ENCODE measurements around the gene ABHD6.
"Not testable (repeated sequence)": the region's sequence is repeated elsewhere in the genome, so short reads cannot be mapped to it uniquely, and the experiment has no call there.

ABHD6 gene

DNA sequence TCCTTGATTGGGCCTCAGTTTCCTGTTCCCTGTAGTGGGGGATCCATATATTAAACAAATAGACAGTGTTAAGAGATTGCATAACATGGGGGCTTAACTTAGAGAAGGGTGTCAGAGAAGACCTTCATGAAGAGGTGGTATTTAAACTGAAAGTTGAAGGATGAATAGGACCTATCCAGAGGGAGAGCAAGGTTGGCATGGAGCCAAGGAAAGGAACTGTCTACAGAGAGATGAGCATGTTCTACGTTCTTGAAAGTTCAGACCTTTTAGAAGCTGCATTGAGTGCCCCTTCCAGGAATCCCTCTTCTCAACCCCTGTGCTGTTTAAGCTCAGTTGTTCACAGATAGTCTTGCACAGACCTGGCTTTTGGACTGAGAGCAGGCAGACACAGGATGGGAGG, 71.1 kb downstream of the ABHD6 start:
- DNase-seq (ENCODE audit: low read depth in 2 of 2, low spot score in 1 of 2): no peak

DNA sequence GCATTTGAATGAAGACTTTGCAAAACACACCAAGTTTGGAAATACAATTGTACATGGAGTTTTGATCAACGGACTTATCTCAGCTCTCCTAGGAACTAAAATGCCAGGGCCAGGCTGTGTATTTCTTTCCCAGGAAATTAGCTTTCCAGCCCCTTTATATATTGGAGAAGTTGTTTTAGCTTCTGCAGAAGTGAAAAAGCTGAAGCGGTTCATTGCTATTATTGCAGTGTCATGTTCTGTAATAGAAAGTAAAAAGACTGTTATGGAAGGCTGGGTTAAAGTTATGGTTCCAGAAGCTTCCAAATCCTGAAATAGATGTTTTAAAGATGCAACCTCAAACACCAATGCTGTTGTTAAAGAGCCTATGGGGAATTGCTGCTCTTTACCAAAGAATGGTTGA, 80.2 kb downstream of the ABHD6 start:
- DNase-seq (ENCODE audit: low read depth in 2 of 2, low spot score in 1 of 2): no peak

DNA sequence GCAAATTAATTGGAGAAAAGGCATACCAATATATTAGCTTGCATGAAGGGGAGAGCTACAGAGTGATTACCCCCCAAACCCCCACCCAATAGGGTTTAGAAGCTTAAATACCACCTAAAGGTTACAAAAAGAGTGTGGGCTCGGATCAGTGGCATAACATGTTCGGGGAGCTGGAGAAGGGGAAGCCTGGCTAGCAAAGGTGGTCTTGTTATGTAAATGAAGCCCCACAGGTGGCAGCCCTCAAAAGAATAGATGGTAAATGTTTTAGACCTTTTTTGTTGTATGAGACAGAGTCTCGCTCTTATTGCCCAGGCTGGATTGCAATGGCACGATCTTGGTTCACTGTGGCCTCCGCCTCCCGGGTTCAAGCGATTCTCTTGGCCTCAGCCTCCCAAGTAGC, 84.2 kb downstream of the ABHD6 start:
- no peak for DNase-seq (ENCODE audit: low read depth in 2 of 2, low spot score in 1 of 2)

DNA sequence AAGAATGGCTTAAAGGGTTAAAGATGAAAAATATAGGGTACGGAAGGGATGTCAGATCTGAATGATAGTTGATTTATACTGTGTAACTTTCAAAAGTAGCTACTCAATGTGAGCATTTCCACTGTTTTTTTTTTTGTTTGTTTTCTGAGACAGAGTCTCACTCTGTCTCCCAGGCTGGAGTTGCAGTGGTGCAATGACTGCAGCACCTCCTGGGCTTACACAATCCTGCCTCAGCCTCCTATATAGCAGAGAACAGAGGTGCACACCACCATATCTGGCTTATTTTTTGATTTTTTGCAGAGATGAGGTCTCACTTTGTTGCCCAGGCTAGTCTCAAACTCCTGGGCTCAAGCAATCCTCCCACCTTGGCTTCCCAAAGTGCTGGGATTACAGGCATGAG, 85.2 kb downstream of the ABHD6 start:
- DNase-seq (ENCODE audit: low read depth in 2 of 2, low spot score in 1 of 2): no peak

DNA sequence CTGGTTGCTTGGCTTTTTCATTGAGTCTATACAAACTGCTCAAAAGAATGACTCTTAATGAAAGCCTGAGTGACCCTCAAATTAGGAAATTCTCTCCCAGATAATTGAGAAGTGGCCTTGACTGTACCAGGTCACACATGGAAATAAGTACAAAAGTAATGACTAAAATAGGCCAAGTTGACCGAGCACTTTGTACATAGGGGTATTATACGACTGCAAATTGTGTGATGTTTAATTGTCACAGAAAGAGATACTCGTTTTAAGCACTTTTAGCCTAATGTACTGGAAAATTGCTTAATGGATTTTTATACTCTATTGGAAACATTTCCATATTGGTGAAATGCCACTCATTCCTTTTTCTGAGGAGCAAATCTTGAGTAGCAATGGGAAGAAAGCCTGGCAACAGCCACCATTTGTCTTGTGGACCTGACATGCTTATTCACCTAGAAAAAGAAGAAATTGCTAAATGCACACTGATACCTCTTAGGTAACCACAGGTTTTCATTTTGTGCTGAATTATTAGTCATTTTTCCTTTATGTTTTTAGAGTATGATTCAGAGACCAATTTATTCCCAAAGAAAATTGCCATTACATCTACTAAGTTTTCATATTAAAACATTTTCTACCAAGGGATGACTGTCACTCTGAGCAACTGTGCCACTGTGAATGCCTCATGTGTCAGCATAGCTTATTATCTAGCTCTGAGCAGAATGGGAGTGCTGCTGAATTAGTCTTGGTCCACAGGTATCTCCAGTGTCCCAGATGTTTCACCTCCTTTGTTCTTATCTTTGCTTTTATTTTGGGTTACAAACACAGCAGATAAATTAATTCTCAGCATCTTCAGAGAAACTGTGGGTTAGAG, 86.2 kb downstream of the ABHD6 start:
- no peak for DNase-seq (ENCODE audit: low read depth in 2 of 2, low spot score in 1 of 2)

DNA sequence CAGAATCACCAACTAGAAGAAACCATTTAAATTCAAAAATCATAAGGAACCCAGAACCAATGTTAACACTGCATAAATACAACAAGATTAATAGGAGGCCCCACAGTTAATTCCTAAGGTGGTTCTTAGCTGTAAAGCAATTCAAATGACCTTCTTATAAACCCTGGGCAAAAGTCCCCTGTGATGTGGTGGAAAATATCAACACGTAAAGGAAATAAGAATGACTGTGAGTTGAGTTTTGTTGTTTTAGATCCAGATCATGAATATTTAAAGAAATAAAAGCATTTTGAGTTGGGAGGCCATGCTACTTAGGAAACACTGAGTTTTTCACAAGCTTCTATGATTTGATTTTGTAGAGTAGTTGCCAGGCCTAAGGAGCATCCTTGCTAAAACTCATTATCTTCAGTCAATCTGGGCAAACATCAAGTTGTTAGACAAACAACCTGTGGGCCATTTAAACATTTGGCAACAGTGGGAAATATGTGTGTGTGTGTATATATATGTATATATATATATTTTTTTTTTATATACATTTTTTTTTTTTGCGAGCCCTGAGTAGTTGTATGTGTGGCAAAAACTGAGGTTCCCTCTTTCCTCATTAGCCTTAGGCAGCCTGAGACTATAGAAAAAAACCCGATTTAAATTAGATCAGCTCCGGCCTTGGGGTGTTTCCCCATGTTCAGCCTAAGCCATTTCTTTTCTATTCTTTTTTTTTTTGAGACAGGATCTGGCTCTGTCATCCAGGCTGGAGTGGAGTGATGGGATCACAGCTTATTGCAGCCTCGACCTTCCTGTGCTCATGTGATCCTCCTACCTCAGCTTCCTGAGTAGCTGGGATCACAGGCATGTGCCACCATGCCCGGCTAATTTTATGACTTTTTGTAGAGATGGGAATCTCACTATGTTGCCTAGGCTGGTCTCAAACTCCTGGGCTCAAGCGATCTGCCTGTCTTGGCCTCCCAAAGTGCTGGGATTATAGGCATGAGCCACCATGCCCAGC, 87.1 kb downstream of the ABHD6 start:
- no peak for DNase-seq (ENCODE audit: low read depth in 2 of 2, low spot score in 1 of 2)

DNA sequence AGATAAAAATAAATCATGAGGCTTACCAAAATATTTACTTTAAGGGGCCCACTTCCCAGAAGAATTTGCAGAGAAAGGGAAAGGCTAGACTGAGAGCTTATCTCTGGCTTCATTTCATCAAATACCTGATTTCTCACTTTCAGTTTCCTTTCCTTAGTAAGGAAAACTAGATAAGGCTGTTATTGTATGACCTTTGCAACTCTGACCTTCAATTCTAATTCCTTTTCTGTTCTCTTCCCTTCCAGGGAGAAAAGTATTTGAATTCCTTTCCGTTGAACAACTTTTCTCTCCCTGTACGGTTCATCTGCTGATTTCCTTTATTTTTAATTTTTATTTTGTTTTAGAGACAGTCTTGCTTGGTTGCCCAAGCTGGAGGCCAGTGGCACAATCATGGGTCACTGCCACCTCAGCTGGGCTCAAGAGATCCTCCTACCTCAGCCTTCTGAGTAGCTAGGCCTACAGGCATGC, 88.0 kb downstream of the ABHD6 start:
- no peak for DNase-seq (ENCODE audit: low read depth in 2 of 2, low spot score in 1 of 2)

DNA sequence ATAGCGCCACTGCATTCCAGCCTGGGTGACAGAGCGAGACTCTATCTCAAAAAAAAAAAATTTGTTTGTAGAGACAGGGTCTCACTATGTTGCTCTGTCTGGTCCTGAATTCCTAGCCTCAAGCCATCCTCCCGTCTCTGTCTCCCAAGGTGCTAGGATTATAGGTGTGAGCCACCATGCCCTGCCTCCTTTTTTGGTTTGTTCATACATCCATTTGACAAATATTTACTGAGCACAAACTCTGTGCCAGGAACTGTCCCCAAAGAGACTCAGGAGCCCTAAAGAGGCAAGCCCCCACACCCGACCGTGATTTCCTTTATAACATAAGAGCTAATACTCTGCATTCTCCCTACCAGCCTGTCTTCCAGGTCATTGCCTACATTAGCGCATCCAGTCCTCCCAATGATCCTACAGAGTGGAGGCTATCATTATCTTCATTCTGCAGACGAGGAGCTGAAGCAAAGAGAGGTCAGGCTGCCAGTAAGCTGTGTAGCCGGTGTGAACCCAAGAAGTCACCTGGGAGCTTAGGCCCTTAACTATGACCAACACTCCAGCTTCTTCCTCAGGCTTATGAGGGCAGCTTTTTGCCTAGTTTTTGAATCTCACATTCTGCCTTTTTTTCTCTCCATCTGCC, 88.8 kb downstream of the ABHD6 start:
- no peak for DNase-seq (ENCODE audit: low read depth in 2 of 2, low spot score in 1 of 2)

DNA sequence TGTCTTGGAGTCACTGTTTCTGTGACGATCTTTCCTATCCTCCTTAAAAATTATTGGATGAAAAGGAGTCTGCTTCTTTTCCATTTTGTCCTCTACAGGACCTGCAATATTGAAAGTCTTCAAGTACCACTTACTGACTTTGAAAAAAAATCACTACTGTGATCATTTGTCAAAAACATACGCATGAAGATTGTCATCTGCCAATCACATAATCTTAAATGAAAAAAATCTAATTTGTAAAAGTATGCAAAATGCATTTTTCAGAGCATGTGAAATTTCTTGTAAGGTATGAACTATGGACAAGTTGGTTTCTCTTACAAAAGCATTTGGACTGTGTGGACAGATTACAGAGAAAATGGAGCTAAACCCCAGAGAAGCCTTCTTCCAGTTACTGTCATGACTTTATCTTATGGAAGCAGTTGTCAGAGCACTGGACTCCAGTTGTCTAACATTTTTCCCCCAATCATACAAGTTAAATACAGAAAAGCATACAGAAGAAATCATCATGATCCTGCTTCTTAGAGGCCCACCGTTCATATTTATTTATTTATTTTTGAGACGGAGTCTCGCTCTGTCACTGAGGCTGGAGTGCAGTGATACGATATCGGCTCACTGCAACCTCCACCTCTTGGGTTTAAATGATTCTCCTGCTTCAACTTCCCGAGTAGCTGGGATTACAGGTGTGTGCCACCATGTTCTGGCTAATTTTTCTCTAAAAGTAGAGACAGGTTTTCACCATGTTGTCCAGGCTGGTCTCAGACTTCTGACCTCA, 91.7 kb downstream of the ABHD6 start:
- DNase-seq (ENCODE audit: low read depth in 2 of 2, low spot score in 1 of 2): no peak

DNA sequence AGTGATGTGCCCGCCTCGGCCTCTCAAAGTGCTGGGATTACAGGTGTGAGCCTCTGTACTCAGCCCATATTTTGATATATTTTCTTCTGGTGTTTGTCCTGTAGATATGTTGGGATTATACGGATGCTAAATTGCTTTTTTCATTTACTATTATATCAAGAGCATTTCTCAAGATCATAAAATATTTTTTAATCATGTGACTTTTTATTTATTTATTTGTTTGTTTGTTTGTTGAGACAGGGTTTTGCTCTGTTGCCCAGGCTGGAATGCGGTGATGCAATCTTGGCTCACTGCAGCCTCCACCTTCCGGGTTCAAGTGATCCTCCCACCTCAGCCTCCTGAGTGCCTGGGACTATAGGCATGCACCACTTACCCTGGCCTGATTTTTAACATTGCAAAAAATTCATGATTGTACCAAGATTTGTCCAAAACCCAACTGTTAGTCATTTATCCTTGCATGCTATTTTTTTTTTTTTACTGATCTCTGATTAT, 92.4 kb downstream of the ABHD6 start:
- DNase-seq (ENCODE audit: low read depth in 2 of 2, low spot score in 1 of 2): no peak

DNA sequence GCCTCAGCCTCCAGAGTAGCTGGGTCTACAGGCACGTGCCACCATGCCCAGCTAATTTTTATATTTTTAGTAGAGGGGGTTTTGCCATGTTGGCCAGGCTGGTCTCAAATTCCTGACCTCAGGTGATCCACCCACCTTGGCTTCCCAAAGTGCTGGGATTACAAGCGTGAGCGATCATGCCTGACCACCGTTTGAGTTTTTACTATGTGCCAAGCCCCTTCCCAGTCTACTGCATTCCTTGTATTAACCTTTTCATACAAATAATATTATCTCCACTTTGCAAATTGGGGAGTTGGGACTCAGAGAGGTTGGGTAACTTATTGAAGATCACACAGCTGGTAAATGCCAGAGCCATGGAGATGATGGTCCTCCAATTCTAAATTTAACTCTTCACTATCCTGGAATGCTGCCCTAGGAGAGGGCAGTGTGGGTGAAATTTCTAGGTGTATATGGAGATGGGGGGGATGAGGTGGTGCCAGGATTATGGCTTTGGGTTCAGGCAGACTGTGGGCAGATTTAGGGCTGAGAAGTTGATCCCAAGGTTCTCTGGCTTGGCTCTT, 94.1 kb downstream of the ABHD6 start:
- no peak for DNase-seq (ENCODE audit: low read depth in 2 of 2, low spot score in 1 of 2)

DNA sequence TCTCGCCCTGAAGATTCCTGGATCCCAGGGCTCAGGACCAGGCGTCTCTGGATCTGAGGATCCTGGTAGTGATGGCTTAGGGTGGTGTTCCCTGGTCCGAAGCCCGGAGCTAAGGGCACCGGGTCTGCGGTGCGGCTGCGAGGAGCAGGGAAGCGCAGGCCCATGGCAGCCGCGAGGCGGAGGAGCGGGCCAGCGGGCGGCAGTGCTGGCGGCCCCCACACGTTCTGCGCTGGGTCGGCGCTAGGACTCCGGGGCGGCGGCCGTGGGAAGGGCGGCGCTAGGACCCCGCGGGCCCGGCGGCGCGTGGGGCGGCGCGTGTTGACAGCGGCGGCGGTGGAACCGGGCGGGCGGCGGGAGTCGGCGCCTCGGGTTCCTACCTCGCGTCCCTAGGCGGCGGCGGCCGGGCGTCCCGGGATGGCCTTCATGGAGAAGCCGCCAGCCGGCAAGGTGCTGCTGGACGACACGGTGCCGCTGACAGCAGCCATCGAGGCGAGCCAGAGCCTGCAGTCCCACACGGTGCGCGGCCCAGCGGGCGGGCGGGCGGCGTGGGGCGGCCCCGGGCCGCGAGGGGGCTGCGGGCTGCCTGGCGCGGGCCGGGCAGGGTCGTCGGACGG, 95.1 kb downstream of the ABHD6 start, which contains the start of gene PXK:
TSS of gene PXK (plus strand) at position 318 of the 614 bp plus-strand sequence. CDS start at position 415, 97 bp downstream.
- peak; percentile 34 to 51 for DNase-seq (ENCODE audit: low read depth in 2 of 2, low spot score in 1 of 2)

DNA sequence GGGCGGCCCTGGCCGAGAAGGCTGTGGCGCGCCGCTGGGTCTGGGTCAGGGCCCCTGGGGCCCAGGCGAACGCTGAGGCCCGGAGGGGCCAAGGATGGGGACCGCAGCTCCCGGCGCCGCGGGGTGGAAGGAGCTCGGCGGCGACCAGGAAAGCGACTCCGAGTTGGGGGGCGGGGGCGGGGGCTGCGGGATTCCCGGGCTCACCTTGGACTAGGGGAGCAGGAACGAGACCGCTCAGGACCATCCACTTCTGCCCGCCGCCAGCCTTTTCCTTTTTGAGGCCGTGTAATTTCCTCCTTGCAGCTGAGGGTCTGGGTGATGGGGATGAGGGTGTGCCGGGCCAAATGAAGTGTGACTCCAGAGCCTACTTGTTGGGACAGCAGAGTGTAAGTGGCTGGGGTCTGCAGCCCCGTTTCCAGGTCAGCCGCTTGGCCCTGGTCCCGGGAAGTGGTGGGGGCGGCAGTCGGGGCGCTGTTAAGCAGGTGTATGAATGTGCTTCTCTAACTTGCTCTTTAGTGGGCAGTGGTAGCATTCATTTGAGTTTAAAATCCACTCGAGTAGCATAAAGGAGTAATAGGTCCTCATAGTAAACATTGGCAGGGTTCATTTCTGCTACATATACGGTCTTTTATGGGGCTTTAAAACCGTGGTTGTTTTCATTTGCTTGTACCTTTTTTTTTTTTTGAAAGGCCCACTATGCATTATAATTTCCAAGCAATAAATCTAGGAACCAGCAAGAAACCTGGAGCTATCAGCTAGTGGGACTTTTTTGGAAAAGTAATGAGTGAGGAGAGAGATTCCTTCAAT, 95.8 kb downstream of the ABHD6 start:
- no peak for DNase-seq (ENCODE audit: low read depth in 2 of 2, low spot score in 1 of 2)

DNA sequence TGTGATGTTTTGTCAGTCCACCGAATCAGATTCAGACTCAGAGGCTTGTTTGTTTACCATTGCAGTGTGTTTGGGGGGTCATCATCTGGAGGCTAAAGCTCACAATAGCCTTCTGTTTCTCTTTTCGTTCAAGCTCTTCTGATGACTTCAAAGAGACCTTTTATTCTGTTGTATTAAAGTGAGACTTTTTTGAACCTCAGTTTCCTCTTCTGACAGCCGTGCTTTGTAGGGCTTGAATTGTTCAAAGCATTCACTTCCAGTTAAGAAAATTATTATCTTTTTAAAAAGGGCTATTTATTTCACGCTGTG, 96.4 kb downstream of the ABHD6 start:
- DNase-seq (ENCODE audit: low read depth in 2 of 2, low spot score in 1 of 2): no peak

DNA sequence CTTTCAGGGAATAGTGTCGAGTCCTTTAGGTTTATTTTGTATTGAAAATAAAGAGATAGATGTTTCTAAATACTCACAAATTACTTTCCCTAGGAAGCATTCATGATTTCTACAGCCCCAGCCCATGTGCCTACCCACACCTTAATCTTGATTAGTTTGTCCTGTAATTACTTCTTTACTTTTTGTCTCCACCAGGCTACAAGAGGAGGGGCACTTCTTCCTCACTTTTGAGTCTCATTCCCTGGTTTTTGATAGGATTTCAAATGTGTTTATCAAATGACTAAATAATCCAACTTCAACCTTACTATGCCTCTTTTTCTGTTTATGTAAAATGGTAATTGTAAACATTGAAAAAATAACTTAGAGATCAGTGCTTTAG, 96.9 kb downstream of the ABHD6 start:
- no peak for DNase-seq (ENCODE audit: low read depth in 2 of 2, low spot score in 1 of 2)

DNA sequence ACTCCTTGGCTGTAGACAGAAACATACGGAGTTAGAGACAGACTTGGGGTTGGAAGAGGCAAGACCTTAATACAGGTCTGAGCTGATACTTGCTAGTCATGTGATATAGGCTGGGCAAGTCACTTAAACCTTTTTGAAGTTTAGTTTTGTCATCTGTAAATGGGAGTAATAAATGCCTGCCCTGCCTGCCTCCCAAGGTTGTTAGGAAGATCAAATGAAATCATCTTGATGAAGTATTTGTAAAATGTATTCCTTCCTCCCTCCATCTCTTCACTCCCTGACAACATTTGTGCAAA, 98.0 kb downstream of the ABHD6 start:
- no peak for DNase-seq (ENCODE audit: low read depth in 2 of 2, low spot score in 1 of 2)

DNA sequence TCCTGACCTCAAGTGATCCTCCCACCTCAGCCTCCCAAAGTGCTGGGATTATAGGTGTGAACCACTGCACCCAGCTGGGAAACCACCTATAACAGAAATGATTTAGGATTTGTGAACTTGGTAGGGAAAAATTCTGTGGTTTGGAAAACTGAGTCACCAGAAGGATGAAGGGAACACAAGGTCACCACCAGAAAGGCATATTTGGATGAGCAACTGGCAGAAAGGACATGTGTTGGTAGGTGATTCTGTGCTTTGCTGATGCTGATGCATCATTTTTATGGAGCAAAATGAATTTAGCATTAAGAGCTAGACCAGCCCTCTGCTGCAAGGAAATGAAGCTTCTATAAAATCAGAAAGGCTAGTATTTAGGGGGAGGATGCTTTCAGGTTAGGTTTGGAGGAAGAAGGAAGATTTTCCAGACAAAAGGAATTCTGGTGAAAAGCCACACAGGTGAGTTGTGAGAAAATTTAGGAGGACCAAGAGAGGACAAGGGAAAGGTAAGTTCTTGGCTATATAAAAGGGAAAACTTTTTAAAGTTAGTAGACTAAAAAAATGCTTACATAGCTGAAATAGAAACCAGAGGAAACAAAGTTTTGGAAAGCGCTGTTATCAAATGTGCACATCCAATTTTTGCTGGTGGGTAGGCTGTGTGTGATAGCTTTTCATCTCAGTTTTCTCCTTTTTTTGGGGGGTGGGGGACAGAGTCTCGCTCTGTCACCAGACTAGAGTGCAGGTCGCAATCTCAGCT, 98.7 kb downstream of the ABHD6 start:
- no peak for DNase-seq (ENCODE audit: low read depth in 2 of 2, low spot score in 1 of 2)

DNA sequence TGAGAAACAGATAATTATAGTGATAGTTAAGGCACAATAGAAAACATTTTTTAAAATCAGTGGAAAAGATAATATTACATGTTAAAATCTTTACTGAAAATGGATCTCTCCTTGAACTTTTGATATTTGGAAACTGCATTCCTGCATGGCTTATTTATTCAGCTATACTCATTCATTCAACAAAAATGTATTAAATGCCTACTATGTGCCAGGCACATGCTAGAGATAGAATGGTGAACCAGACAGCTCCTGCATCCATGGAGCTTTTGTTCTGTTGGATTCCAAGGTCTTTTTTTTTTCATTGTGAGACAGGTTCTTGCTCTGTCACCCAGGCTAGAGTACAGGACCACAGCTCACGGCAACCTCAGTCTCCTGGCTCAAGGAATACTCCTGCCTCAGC, 99.6 kb downstream of the ABHD6 start:
- DNase-seq (ENCODE audit: low read depth in 2 of 2, low spot score in 1 of 2): no peak

DNA sequence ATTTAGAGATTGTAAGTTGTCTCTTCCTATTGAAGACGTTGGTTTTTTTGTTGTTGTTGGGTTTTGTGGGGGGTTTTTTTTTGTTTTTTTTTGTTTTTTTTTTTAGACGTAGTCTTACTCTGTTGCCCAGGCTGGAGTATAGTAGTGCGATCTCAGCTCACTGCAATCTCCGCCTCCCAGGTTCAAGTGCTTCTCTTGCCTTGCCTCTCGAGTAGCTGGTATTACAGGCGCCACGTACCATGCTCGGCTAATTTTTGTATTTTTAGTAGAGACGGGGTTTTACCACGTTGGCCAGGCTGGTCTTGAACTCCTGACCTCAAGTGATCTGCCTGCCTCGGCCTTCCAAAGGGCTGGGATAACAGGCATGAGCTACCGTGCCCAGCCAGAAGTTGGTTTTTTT, 101.6 kb downstream of the ABHD6 start:
- not testable (repeated sequence) for DNase-seq (ENCODE audit: low read depth in 2 of 2, low spot score in 1 of 2)

All from stimulated activated CD8-positive, alpha-beta memory T cell treated with anti-CD3 and anti-CD28 coated beads, Interleukin-4, amount 100 ng/mL, for 4 hours (primary cell).